Retinal pigment epithelial cell (primary cell): Measurements from ENCODE around the gene CHD2.

ENCODE experiments used
- DNase-seq: peaks from one replicate; pipeline ENCODE4 v3.0.0-alpha.2; 2010; ENCODE audit warnings: low read depth
- H3K4me3 ChIP-seq: 2 replicates; pipeline ENCODE4 v1.5.1; 2011; ENCODE audit warnings: mild to moderate bottlenecking, low read length, control low read depth, moderate library complexity
- CTCF ChIP-seq: conservative IDR thresholded peaks from 2 replicates; pipeline ENCODE4 v1.5.1; 2011; ENCODE audit warnings: low read depth, low read length, control low read depth, inconsistent platforms

CHD2 gene

GRCh38 chr15:92953566-92953965, 53.4 kb downstream of the CHD2 start:
- no peak overlapping the region for H3K4me3 ChIP-seq
- TF ChIP-seq CTCF, result no peak
- DNase-seq, result no peak

- no peak overlapping the region for H3K4me3 ChIP-seq
- DNase-seq, result no peak
- no peak for TF ChIP-seq CTCF
These were observed 53.9 kb downstream of the CHD2 start for GRCh38 chr15:92954002-92954401.

GRCh38 chr15:92954578-92954977, 54.5 kb downstream of the CHD2 start:
- DNase-seq, result no peak
- TF ChIP-seq CTCF, result peak; percentile 41
- H3K4me3 ChIP-seq, result no peak overlapping the region

- DNase-seq, result no peak
- no peak for TF ChIP-seq CTCF
These were observed 55.6 kb downstream of the CHD2 start for GRCh38 chr15:92955706-92956105.

GRCh38 chr15:92958105-92958504, 58.0 kb downstream of the CHD2 start:
- H3K4me3 ChIP-seq, result no peak overlapping the region
- no peak for TF ChIP-seq CTCF
- DNase-seq, result no peak

More at GRCh38 chr15:92955706-92956105, 55.6 kb downstream of the CHD2 start:
- no peak overlapping the region for H3K4me3 ChIP-seq

GRCh38 chr15:92959219-92959618, 59.1 kb downstream of the CHD2 start:
- no peak overlapping the region for H3K4me3 ChIP-seq
- TF ChIP-seq CTCF, result no peak
- no peak for DNase-seq

- no peak overlapping the region for H3K4me3 ChIP-seq
- DNase-seq, result no peak
- no peak for TF ChIP-seq CTCF
These were observed 61.0 kb downstream of the CHD2 start for GRCh38 chr15:92960996-92961681.
